ENCODE data around the gene ADCY9. TPM values are rescaled to one million over a fixed set of nuclear protein-coding genes. Genes with fewer than 3 reads are reported as not detected.

ADCY9 gene
- total RNA-seq, 2 donors from 2014 or later: 7.2 to 58.3 TPM

DNA sequence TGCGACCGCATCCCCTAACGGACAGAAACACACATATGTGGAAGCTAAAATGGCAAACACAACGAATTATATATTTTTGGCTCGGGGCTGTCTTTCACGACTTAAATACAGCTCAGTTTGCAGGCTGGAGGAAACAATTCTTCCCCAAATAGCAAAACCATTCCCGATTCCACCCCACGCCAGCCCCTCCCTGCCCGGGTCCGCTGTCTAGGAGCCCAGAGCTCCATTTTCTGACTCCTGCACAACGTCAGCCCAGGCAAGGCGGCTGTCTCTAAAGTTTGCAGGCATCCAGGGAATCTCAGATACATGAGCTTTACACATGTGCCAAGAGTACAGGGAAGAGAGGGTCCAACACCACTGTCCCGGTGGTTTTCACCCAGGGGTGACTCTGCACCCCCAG is 110.5 kb downstream of the ADCY9 start:
- H3K9me3 ChIP-seq: no peaks in the 10 kb centered on the region
- intact Hi-C loops (cut with DNase I): no loop called here
- no peaks in the 10 kb centered on the region for H3K4me1 ChIP-seq (replicated peaks)
- no peak overlapping the region for H3K27ac ChIP-seq
- H3K36me3 ChIP-seq: no peaks in the 10 kb centered on the region
- no peak overlapping the region for H3K4me3 ChIP-seq
- no peak for DNase-seq (ENCODE audit: low spot score)
- no peaks in the 10 kb centered on the region for H3K27me3 ChIP-seq (replicated peaks; ENCODE audit: insufficient read depth)
- WGBS: 90% methylated on average over 13 of the region's 13 CpGs
- no peak for TF ChIP-seq POLR2A (IDR thresholded peaks at IDR 0.05)
- no peak for TF ChIP-seq POLR2AphosphoS5 (IDR thresholded peaks at IDR 0.05)
- TF ChIP-seq CTCF (IDR thresholded peaks at IDR 0.05): no peak

DNA sequence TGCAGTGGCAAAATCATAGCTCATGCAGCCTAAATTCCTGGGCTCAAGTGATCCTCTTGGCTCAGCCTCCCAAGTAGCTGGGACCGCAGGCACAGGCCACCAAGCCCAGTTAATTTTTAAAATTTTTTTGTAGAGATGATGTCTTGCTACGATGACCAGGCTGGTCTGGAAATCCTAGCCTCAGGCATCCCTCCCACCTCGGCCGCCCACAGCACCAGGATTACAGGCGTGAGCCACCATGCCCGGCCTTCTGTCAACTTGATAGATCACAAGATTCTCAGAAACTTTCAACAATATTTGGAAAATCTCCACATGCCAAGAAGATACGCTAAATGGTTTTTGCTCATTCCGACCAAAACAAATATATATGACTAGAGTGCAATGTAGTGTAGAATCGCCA is 111.0 kb downstream of the ADCY9 start:
- DNase-seq (ENCODE audit: low spot score): no peak
- Histone ChIP-seq H3K4me3 (no peak overlapping the region), H3K36me3 (no peaks in the 10 kb centered on the region), H3K27me3 (replicated peaks; ENCODE audit: insufficient read depth) (no peaks in the 10 kb centered on the region), H3K27ac (no peak overlapping the region), H3K4me1 (replicated peaks) (no peaks in the 10 kb centered on the region), H3K9me3 (no peaks in the 10 kb centered on the region)
- TF ChIP-seq CTCF (IDR thresholded peaks at IDR 0.05): no peak
- intact Hi-C loops (cut with DNase I): no loop called here
- 92% methylated on average over 9 of the region's 9 CpGs for WGBS

DNA sequence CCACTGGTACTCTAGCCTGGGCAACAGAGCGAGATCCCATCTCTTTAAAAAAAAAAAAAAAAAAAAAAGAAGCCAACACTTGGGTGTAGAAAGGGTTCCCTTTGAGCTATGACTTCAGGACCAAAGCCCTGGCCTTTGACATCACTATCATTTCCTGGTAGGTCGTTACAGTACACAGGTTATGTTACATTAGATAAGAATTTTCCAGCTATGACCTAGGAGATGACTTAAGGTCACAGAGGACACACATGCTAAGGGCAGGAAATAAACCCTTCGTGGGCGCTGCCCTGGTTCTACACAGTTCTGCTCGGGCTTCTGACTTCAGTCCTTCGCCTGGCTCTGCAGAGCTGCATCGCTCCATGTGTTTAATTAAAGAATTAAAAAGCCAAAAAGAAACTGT is 112.0 kb downstream of the ADCY9 start:
- Histone ChIP-seq H3K27me3 (replicated peaks; ENCODE audit: insufficient read depth) (no peaks in the 10 kb centered on the region), H3K27ac (no peak overlapping the region), H3K9me3 (no peaks in the 10 kb centered on the region), H3K36me3 (no peaks in the 10 kb centered on the region), H3K4me3 (no peak overlapping the region), H3K4me1 (replicated peaks) (no peaks in the 10 kb centered on the region)
- no peak for DNase-seq (ENCODE audit: low spot score)
- TF ChIP-seq CTCF (IDR thresholded peaks at IDR 0.05) (no peak), POLR2AphosphoS5 (IDR thresholded peaks at IDR 0.05) (no peak), POLR2A (IDR thresholded peaks at IDR 0.05) (no peak)
- intact Hi-C loops (cut with DNase I): loop anchor here (5.0 kb wide), 1 partner anchor 43 kb away; no protein-coding TSS in a partner anchor
- WGBS: 96% methylated on average over 7 of the region's 7 CpGs

- Histone ChIP-seq H3K4me1 (replicated peaks) (no peaks in the 10 kb centered on the region), H3K27ac (no peak overlapping the region), H3K27me3 (replicated peaks; ENCODE audit: insufficient read depth) (no peaks in the 10 kb centered on the region), H3K36me3 (no peaks in the 10 kb centered on the region), H3K4me3 (no peak overlapping the region), H3K9me3 (no peaks in the 10 kb centered on the region)
- TF ChIP-seq POLR2A (IDR thresholded peaks at IDR 0.05) (no peak), CTCF (IDR thresholded peaks at IDR 0.05) (no peak), POLR2AphosphoS5 (IDR thresholded peaks at IDR 0.05) (no peak)
- intact Hi-C loops (cut with DNase I): loop anchor here (5.0 kb wide), 1 partner anchor 44 kb away; no protein-coding TSS in a partner anchor
- 95% methylated on average over 11 of the region's 11 CpGs for WGBS
- DNase-seq (ENCODE audit: low spot score): no peak
Observed at GRCh38 chr16:4003576-4003975, 112.7 kb downstream of the ADCY9 start.

DNA sequence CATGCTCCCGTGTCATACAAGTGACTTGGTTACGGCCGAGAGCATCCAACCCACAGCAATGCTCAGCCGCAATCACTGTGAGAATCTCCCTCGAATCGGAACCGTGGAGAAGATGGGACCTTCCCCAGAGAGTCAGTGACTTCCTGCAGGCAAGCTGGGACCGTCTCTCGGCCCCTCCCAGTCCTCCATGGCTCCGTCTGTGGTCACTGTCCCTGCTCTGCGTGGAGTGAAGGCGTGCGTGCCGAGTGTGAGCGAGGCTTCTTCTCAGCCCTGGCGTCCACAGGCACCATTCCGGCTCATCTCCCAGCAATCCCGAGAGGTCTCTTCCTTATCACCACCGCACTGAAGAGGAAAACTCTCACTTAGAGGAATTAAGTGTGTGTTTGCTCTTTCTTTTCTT is 113.1 kb downstream of the ADCY9 start:
- DNase-seq (ENCODE audit: low spot score): no peak
- Histone ChIP-seq H3K27ac (no peak overlapping the region), H3K36me3 (no peaks in the 10 kb centered on the region), H3K27me3 (replicated peaks; ENCODE audit: insufficient read depth) (no peaks in the 10 kb centered on the region), H3K4me1 (replicated peaks) (no peaks in the 10 kb centered on the region), H3K4me3 (no peak overlapping the region), H3K9me3 (no peaks in the 10 kb centered on the region)
- intact Hi-C loops (cut with DNase I): loop anchor here (5.0 kb wide), 1 partner anchor 44 kb away; no protein-coding TSS in a partner anchor
- WGBS: 91% methylated on average over 19 of the region's 19 CpGs
- TF ChIP-seq POLR2A (IDR thresholded peaks at IDR 0.05): no peak
- no peak for TF ChIP-seq CTCF (IDR thresholded peaks at IDR 0.05)
- no peak for TF ChIP-seq POLR2AphosphoS5 (IDR thresholded peaks at IDR 0.05)
